Hematopoietic multipotent progenitor cell treated with erythropoietin and hydrocortisone succinate and interleukin-3 and kit ligand, for 15 days (in vitro differentiated cells): ENCODE results near the gene SULT2B1.
"Not testable (repeated sequence)": the region's sequence is repeated elsewhere in the genome, so short reads cannot be mapped to it uniquely, and the experiment has no call there.

Source experiments
- DNase-seq: peaks from one replicate; pipeline ENCODE4 v3.0.0-alpha.2; 2015; ENCODE audit warnings: low spot score

Gene SULT2B1

DNA sequence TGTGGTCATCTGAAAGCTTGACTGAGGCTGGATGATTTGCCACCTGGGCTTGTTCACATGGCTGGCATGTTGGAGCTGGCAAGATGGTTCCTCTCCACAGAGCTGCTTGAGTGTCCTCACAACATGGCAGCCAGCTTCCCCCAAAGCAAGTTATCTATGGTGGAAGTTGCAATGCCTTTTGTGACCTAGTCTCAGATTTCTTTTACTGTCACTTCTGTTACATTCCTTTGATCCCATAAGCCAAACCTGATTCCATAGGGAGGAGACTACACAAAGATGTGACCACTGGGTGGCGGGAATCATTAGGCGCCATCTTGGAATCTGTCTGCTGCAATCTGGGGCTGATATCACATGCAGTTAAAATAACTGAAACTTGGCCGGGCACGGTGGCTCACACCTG is 22.8 kb upstream of the SULT2B1 start:
- no peak for DNase-seq

DNA sequence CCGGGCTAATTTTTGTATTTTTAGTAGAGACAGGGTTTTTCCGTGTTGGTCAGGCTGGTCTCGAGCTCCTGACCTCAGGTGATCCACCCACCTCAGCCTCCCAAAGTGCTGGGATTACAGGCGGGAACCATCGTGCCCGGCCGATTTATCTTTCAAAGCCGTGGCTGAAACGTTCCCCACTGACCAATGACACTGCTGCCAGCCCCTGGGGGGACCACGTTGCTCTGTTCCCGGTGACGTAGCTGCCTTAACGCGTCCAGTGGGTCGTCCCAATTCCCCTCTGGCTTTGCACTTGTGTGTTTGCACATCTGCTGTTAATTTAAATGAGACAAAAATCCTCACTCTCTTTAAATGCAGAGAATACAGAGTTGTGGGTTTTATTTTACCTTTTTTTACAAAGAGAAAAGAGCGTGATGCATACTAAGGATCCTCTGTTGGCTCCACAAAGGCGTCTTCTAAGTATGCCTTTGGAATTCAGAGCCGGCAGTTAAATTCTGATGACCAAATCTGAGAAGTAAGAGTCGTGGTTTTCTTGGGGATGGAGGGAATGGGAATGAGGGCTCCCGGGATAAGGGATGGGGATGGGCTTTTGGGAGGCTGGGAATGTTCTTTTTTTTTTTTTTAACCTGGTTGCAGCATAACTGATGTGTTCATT is 21.8 kb upstream of the SULT2B1 start:
- no peak for DNase-seq

GRCh38 chr19:48530770-48531169 is 21.2 kb upstream of the SULT2B1 start:
- DNase-seq = no peak

- no peak for DNase-seq
These were observed 18.2 kb upstream of the SULT2B1 start for GRCh38 chr19:48533770-48534169.

- no peak for DNase-seq
These were observed 14.4 kb upstream of the SULT2B1 start for GRCh38 chr19:48537541-48537940.

- DNase-seq = not testable (repeated sequence)
These were observed 13.9 kb upstream of the SULT2B1 start for GRCh38 chr19:48538057-48538456.

- DNase-seq = peak; percentile 59
These were observed 12.4 kb upstream of the SULT2B1 start for GRCh38 chr19:48539503-48540096.

DNA sequence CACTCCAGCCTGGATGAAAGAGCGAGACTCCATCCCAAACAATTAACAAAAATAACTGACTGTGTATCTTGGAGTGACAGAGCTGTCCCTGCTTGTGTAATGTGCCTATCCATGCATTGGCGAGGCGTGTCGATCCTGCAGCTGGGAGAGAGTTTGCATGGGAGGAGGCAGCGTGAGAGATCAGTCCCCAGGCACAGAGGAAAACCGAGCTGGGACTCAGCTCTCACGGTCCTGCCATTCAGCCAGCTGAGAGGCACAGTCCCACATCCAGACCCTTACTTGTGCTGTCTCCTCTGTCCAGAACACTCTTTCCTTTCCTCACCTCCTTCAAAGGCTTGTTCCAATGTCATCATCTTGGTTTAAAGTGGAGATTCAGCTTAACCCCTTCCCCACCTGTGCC is 11.9 kb upstream of the SULT2B1 start:
- no peak for DNase-seq

DNA sequence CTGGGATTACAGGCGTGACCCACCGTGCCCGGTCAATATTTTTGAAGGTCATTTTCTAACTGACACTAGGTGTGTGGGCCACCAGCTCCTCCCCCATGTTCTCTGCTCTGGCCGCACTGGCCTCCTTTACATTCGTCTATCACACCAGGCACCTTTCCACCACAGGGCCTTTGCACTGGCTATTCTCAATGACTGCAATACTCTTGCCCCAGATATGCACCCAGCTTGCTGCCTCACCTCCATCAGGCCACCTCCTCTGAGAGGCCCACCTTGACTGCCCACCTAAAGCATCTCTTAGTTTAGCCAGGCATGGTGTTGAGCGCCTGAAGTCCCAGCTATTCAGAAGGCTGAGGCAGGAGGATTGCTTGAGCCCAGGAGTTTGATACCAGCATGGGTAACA is 10.2 kb upstream of the SULT2B1 start:
- DNase-seq = no peak

GRCh38 chr19:48543121-48543710 is 8.8 kb upstream of the SULT2B1 start:
- no peak for DNase-seq

GRCh38 chr19:48544856-48545750 is 6.9 kb upstream of the SULT2B1 start:
- no peak for DNase-seq

- no peak for DNase-seq
These were observed 4.2 kb upstream of the SULT2B1 start for GRCh38 chr19:48547722-48548121.

- DNase-seq = no peak
These were observed 3.6 kb upstream of the SULT2B1 start for GRCh38 chr19:48548253-48548911.

- DNase-seq = no peak
These were observed 2.6 kb upstream of the SULT2B1 start for GRCh38 chr19:48549380-48549779.

- no peak for DNase-seq
These were observed 692 bp downstream of the SULT2B1 start for GRCh38 chr19:48552406-48553322.

DNA sequence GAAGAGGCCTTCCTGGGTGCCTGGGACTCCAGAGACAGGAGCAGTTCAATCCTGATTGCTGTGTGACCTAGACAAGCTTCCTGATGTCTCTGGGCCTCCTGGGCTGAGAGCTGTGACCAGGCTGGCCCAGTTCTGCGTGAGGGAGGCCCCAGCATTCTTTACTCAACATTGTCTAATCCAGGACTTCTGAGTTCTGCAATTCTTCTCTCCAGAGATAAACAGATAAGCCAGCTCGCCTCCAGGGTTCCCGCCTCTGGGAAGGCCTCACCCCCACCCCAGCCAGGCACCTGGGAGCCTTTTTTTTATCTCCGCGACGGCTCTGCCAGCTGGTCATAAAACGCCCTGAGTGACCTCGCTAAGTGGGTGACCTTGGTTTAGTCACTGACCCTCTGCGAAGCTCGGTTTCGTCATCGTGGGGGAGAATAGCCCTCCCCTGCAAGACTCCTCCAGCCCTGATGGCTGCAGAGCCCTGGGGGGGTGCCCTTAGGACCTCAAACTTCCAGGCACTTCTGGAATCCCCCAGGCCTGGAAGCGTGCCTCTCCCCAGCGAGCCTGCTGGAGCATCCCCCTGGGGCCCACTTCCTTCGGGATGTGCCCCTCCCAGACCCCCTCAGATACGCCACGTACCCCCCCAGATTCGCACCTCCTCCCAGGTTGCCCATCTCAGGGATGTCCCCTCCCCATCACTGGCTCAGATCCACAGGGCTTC is 1.9 kb downstream of the SULT2B1 start:
- DNase-seq = no peak

GRCh38 chr19:48554385-48555091 is 2.6 kb downstream of the SULT2B1 start:
- DNase-seq = no peak

GRCh38 chr19:48556163-48556562 is 4.2 kb downstream of the SULT2B1 start:
- DNase-seq = no peak

GRCh38 chr19:48556825-48557224 is 4.9 kb downstream of the SULT2B1 start:
- DNase-seq = no peak
